GM19372 (cell line): Measurements from ENCODE around the gene NCKAP5.

ENCODE experiments used
- ATAC-seq: cut with Tn5 transposase; IDR thresholded peaks from one replicate; pipeline ENCODE4 v1.9.1; 2021; ENCODE audit warnings: mild to moderate bottlenecking, low read depth, moderate library complexity; ENCODE audit not compliant: unreplicated experiment

Gene NCKAP5

DNA sequence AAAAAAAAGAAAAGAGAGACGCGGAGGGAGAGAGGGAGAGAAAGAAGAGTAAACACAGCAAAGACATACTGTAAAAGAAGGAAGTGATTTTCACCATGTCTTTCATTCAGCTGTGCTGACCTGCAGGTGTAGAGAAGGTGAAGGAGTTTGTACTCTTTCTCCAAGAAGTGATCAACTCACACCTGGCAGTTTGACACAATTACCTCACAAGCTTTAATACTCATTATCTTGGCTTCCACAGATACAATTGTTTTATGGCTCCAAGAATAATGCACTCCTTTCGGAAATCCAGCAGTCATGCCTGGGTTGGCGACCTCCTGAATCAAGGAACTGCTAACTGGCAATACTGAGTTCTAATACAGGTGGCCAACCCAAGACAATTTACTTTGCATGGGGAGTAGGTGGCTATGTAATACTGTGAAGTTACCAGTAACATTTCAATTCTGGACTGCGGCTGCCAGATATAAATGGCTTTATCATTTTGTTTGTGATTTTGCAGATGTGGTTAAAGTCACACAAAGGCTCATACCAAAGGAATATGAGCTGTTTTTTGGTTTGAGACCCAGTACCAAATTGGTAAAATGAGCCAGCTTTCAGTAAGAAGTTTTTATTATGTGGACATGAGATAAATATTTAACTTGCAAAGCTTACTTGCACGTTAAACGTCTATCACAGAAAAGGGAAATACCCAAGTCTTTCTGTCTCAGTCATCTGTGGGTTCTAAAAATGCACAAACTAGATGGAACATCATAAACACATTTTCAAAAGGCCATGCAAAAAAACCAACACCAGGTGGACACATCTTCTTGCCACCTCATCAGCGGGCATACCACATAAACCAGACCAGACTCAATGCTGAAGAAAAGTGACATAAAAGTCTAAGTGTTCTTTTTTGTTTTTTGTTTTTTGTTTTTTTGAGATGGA, 69.3 kb downstream of the NCKAP5 start:
- peak; percentile 65 for ATAC-seq

DNA sequence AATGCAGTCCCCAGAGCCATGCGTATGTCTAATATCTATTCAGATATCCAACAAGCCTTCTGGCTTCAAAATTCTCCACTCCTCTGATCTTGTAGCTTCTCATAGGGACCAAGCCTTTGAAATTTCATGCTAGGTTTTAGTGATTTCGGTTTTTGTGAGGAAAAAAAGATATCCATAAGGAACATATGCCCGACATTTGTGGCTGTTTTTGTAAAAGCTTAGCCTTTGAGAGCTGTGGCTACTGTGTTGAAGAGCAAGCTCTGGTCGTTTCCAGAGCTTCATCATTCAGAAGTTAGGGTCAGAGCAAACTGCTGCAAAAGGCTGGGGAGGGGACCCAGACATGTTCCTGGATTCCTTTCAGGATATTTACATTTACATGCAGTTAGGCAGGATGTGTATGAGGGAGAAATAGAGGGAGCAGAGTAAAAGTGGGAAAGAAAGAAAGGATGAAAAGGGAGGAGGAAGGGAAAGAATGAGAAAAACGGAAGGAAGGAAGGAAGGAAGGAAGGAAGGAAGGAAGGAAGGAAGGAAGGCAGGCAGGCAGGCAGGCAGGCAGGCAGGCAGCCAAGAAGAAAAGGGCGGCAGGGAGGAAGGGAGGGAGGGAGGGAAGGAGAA, 70.2 kb downstream of the NCKAP5 start:
- no peak for ATAC-seq

DNA sequence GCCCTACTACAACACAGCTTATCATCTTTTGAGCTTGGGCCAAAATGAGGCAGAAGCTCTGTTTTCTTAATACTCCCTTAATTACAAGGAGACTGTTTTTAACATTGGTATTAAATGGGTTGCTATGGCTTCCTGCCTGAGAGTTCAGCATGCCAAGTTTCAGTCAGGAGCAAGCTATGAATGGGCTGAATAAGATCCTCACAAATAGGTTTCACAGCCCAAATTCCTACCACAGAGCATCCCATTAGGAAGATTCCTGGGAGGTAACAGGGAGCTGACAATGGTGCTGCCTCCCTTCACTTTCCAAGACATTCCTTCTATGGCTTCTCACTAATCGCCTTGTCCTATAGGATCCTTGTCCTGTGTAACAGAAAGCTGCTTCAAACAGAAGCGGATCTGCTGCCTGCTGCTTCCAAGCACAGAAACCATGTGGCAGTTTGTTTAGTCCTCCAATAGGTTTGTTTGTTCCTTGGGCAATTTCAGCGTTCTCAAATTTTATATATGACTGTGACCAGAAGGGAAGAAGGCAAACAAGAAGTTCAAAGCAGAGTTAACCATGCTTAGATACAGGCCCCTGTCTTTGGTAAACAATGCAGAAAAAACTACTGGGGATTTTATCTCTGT, 70.9 kb downstream of the NCKAP5 start:
- ATAC-seq = no peak

DNA sequence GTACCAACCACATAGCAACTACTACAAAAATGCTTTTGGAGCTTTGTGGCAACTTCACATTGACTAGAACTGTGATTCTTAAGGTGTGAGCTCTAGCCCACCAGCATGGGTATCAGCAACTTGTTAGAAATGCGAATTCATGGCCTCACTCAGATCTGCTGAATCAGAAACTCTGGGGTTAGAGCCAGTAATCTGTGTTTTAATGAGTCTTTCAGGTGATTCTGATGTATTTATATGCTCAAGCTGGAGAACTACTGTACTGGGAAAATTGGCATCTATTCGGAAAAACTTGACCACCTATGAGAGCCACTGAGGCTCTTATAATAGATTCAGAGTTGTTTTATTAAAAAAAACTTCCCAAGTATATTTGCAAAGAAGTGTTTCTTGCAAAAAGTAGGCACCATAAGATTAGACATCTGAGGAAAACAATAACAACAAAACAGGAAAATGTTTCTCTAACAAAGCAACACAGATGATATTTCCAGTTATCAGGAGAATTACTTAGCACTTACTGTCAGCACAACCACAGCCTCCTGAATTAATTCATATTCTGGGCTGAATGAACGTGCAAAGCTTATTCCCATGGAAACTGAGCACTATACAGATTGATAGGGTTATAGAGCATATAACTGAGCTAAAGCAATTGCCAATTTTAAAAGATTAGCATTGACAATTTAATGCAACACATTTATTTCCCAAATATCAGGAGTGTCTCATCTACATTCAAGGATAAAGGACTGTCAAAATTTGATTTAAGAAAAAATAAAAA, 71.6 kb downstream of the NCKAP5 start:
- ATAC-seq = no peak

DNA sequence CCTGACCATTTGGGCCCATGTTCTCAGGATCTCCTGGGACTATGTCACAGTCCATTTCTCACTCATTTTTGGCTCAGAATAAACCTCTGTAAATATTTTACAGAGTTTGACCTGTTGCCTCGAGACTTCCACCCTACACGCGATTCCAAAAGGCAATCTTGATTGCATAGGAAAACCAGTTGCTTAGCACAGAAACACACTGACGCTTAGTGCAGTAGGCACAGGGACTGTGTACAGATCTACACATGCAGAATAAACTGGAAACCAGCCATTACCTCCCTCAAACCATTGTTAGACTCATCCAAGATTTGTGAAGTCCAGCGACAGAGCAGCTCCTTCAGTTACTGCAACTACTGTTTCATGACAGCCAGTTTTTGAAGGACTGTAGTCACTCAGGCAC, 73.0 kb downstream of the NCKAP5 start:
- no peak for ATAC-seq

DNA sequence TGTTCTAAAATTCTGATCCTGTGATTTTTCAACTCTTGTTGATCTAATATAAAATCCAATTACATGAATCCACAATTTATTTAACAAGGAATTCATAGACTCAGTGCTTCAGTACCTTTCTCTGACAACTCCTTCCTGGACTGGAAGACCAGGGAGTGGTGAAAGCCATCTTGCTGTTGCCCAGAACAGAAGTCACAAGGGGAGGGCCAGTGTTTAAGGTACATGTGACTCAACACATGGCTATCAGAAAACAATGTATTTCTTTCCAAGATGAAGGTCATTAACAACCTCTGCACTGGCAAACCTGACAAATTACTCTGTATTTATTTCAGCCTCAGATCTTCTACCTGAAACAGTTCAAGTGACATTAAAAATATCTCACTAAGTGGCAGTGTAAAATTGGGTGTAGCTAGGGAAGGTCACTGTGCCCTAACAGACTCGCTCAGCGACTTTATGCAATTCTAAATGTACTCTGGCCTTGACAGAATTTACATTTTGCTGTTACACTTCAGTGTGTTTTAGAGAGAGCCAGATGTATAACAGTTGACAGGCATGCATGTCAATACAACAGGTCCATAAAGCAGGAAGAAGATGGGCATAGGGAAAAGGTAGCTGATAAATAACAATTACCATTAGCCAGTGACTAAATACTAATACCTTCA, 75.4 kb downstream of the NCKAP5 start:
- no peak for ATAC-seq

DNA sequence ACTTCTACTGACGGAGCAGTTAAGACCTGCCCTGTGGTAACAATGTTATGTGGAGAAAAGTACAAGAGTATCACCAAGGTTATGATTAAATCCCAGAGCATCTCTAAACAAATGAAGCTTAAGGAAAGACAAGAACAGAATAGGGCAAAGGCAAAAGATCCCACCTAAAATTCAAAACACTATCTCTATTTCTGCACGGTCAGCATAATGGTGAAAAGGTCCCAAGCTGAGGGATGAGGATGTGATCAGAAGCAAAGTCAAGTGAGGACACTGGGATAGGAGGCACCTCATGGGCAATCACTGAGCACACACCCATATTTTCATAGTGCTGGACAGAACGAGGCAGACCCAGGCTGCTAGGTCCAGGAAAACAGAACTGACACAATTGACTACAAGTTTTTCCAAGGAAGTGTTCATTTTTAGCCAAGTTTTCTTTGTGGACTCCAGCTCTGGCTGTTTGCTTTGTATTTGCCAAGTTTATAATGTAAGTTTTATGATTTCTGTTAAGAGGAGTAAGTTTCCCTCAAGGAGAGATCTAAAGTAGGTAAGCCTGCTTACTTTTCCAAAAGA, 77.8 kb downstream of the NCKAP5 start:
- ATAC-seq = no peak

DNA sequence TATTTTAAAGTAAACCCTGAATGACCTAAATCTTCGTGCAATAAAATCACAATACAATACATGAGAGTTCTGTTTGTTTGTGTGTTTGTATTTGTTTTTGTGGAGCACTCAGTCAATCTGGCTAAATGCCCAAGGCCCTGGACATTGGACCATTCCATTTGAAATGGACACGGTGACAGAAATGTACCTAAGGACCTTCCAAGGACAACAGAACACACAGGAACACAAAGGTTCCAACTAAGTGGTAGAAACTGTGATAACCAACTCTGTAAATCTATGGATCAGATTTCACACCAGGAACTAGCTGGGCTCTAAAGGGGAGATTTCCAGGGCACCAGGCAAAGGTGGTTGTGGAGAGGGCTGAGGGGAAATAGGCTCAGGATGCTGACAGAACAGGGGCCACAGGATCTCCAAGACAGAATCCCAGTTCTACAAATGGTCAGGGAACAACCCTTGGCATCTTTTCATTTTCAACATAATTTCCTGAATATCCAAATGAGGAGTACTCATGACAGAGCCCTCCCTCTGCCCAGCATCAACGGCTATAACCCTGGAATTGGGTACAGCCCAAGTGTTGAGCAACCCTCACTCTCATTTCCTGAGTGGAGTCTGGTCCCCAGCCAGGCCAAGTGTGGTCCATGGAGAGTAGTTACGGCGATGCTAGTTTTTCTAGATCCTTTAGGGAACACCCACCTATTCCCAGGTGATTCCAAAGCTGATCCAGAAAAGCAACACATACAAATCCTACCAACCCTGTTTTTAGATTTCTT, 78.4 kb downstream of the NCKAP5 start:
- no peak for ATAC-seq

DNA sequence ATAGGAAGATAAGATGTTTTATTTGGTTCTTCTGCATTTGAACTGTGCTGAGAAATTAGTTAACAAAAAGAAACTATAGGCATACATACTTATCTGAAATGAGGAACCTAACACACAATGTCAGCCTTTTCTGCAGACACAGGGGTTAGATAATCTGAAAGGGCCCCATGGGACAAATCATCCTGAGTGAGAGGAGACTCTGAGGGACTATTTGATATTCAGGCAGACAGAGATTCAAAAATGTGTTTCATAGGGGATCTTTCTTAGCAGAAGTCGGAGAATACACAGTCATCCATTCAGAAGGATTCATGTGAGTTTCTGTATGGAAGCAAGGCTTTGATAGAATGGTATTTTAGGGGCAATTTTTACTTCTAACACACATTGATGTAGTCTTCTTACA, 79.1 kb downstream of the NCKAP5 start:
- no peak for ATAC-seq

DNA sequence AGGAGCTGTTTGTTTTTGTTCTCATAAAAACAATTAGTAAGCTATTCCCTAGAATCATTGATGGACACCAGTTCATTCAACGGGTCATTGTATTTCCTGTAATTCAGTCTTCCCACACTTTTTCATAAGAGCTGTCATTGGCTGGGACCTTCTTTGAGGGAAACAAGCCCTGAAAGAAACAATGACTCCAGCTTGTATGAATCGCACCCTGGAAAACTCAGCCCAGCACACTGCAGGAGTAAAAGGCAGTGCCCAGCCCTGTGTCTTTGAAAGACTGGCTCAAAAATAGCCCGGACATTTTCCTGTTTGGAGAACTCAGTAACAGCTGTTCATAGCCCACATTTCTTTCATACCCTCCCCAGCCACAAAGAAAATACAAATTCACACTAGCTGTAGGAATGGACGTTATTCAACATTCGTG, 81.5 kb downstream of the NCKAP5 start:
- no peak for ATAC-seq

DNA sequence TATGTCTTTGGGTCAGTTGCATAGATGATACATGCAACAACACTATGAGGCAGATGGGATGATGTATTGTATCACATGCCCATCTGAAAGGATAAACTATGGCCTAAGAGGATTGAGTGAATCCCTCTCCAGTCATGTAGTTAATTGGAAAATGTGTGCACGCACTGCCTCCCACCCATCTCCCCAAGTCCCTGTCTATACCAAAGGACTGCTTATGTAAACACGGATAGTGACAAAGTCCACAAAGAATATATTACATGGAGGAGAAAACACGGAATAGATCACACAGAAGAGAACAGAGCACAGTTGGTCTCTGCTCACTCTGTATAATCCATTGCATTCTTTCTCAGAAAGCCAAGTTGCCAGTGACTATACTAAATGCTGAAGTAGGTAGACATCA, 82.4 kb downstream of the NCKAP5 start:
- no peak for ATAC-seq

DNA sequence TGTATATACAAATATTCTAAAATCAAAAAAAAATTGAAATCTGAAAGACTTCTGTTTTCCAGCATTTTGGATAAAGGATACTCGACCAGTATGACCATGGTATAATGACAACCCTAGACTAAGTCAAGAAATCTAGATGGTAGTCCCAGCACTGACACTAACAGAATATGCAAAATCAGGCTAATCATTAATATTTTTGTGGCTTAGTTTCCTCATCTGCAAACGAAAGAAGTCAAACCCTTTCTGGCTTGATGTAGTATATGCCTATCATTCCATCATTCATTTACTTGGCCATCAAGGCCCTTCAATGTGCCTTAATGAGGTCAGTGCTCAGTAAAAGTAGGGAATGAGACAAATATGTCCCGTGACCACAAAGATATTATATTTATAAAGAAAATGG, 83.5 kb downstream of the NCKAP5 start:
- no peak for ATAC-seq

DNA sequence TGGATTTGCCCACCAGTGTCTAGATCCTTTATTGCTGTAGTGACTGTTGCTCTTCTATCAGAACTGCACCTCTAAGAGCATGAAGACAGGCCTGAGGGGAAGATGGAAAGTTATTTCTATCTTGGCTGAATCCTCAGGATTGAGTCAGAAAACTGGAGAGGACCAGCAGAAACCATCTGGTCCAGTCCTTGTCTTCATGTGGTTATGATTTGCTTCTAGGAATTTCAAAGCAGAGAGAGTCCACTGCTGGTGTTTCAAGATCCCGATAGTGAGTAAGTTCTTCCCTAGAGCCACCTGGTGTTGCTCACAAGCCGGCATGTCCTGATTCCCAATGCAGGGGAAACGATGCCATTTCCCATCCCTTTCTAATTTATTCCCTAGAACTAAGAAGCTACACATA, 84.2 kb downstream of the NCKAP5 start:
- no peak for ATAC-seq

DNA sequence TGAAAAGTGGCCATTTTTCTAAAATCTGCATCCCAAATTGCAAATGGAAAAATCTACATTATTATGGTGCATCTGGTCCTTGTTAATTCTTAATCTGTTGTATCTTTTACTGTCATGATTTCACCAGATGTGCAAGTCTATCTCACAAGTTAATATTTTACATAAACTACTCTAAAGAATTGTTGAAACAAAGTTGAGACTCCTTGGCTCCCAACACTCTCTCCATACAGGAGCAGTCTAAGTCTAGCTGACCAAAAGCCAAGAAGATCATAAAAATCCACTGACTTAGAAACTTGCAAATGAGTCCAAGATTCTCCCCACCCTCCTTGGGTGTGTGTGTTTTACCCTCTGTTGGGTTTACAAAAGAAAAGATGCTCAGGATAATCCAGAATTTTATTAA, 85.1 kb downstream of the NCKAP5 start:
- no peak for ATAC-seq

DNA sequence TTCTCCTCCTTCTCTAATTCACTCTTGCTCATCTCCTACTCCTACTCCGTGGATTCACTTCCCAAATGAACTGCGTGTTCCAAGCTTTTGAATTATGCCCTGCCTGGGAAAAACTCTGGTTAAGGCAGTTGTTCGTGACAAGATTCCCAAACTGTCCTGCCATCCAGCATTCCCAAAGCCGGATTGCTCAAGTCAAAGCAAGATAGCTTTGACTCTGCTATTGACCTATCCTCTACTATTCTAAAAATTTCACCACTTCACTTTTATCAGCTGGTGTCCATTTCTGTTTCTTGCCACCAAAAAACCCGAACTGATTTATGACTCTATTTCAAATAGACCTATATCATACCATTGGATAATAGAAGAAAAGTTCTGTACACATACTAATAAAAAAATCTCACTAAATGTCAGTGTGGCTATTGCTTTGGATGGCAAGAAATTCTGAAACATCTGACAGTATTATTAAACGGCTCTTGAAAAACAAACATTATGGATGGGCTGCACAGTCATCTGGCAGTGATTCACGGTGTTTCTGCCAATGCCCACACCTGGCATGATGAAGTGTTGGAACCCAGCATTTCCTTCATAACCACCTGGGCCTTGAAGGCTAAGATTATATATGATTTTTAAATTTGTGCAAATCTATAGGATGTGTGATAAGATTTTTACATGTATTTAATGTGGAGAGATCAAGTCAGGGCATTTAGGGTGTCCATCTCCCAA, 87.4 kb downstream of the NCKAP5 start:
- ATAC-seq = no peak

DNA sequence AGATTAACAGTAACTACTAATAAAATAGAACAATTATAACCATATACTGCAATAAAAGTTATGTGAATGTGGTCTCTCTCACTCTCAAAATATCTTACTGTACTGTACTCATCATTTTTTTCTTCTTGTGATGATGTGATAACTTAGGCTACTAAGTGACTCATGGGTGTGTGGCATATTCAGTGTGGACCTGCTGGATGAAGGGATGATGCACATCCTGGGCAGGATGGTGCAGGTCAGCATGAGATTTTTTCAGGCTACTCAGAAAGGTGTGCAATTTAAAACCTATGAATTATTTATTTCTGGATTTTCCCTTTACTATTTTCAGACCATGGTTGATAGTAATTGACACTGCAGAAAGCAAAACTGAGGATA, 90.7 kb downstream of the NCKAP5 start:
- no peak for ATAC-seq

DNA sequence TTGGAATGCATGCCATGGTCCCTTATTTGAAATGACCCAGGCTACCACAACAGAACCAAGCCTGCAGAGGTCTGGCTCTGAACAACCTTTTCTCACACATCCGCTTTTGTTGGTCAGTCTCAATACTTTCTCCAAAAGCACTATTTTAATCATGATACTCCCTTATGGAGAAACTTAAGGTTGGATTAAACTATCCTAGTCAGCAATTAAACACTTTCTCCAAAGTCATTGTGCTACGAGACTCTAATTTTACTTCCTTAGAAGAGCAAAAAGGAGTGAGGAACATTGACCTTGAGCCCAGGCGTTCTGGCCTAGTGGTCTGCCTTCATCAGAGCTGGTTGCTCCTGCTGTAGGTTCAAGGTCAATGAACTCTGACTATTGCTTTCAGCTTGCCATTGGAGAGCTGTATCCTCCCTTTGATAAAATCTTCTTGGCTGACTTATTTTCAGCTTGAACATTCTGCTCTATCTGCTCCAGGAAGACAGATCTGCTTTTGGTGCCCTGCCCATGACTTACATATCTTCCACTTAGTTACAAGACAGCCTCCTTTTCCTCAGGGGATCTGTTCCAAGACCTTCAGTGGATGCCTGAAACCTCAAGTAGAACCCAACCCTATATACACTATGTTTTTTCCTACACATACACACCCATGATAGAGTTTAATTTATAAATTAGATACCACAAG, 91.2 kb downstream of the NCKAP5 start:
- ATAC-seq = no peak

DNA sequence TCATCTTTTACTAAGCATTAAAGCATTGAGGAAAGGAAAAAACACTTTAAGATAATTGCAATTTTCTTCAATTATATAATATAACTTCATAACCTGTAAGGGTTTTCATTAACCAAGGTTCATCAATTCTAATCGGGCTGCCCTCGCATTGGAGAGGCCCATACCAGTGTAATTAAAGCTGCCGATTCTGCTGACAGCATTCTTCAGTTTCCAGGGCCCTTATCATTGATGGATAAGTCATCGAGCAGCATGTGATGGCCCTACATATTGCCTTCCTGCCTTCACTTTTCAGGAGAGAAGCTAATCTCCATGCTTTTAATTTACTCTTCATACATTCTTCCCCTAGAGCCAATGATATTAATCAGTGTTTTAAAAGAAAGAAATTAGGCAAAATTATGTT, 92.0 kb downstream of the NCKAP5 start:
- no peak for ATAC-seq
